HG03097 (cell line): Measurements from ENCODE around the gene MCEE.
A peak's percentile ranks its signal among the peaks of the same experiment; 100 is the strongest.
"Not testable (repeated sequence)": the region's sequence is repeated elsewhere in the genome, so short reads cannot be mapped to it uniquely, and the experiment has no call there.

Experiments
- ATAC-seq: cut with Tn5 transposase; IDR thresholded peaks from one replicate; pipeline ENCODE4 v1.9.1; 2021; ENCODE audit not compliant: unreplicated experiment, low FRiP score

MCEE gene

DNA sequence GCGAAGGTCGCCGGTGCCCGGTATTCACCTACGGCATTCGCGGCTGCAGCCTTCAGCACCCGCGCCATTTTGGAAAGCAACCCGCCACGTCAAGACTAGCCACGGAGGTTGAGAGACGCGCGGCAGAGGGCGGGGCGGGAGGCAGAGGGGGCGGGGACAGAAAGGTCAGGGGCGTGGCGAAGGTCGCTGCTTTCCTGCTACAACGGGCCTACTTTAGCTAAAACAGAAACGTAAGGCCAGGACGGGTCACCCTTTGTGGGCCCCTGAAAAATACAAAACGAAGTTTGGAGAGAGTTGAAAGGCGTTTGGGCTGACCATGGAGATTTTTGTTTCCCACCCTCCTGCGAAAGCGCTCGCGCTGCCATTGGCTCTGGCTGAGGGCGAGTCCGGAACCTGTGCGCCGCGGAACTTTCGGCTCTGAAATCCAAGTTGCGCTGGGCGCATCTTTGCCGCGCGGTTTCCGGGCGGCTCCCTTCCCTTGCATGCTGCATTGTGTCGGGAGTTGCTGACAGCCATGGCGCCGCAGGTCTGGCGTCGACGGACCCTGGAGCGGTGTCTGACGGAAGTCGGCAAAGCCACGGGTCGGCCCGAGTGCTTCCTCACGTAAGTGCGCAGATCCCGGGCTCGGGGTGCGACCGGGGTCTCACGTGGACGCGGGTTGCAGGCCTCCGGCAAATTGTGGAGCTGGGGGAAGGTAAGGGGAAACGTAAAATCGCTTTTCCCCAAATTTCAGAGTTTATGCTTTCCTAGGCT is at the start of gene MCEE, which contains the start of gene MPHOSPH10:
Gene MCEE, minus strand, starts transcription at position 78 of the 753 bp plus-strand sequence. Its CDS starts 10 bp downstream, at position 68.
Gene MPHOSPH10, plus strand, starts transcription at position 483 of the 753 bp plus-strand sequence. Its CDS starts 32 bp downstream, at position 515.
- peak; percentile 93 for ATAC-seq

GRCh38 chr2:71178836-71179235 is 48.8 kb upstream of the MCEE start:
- ATAC-seq = not testable (repeated sequence)

DNA sequence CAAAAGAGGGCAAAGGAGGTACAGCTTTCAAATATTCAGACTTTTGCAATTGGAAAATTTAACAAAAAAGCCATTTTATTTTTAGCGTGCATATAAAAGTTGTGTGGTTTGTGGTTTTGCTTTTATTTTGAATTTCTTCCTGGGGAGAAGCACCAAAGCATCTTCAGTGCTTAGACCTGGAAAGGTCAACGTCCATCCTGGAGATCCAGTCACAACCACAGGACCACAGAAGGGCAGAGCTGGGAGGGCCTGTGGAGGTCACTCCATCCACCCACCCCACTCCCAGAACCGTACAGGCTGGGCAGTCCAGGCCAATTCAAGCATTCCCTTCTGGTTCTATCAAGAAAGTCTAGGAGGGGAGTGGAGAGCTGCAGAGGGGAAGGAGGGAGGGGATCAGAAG is 44.2 kb upstream of the MCEE start:
- no peak for ATAC-seq

- ATAC-seq = no peak
Observed at GRCh38 chr2:71173096-71173495, 43.1 kb upstream of the MCEE start.

- ATAC-seq = no peak
Observed at GRCh38 chr2:71166812-71167211, 36.8 kb upstream of the MCEE start.

DNA sequence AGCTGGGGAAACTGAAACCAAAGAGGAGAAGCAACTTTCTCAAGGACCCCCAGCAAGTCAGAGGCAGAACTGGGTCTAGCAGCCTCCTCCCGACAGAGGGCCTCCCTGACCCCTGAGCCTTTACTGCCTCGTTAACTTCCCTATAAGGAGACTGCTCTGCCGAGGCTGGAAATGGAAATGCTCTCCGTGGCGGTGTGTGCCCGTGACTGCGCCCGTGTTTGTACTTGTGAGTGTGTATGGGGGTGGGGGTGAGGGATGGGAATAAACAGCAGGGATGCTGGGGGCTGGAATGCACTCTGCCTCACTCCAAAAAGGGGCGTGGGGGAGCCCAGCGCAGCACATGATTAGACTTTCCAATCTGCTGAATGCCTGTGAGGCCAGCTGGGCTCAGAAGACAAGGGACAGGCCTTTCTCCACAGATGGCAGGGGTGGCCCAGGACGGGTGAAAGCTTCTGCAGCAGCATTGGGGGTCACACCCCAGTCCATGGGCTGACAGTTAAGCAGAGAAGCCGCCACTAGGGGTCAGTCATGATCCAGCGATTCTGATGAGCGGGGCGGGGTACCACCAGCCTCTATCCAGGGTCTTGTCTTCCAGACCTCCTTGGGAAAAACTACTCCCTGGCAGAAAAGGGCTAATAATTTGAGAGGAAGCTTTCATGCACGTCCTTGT is 27.2 kb upstream of the MCEE start:
- ATAC-seq = no peak

GRCh38 chr2:71156573-71156972 is 26.5 kb upstream of the MCEE start:
- ATAC-seq = no peak

- no peak for ATAC-seq
Observed at GRCh38 chr2:71155846-71156245, 25.8 kb upstream of the MCEE start.

- no peak for ATAC-seq
Observed at GRCh38 chr2:71154798-71155197, 24.8 kb upstream of the MCEE start.

DNA sequence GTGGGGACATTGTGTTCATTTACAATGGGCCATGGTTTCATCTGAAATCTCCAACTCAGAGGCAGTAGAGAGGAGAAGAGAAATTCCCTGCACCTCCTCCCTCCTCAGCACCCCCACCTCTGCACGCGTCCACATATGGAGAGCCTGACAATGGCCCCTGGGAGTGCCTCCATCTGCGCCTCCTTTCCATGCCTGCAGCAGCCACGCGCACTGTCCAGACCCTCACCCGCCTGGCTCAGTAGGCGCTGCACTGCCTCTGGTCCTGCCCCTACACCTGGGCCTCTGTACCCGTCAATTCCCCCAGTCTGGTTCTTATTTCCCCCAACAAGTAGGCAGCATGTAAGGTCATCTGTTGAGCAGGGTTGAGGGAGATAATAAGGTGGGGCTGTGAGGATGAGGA is 24.2 kb upstream of the MCEE start:
- ATAC-seq = no peak

DNA sequence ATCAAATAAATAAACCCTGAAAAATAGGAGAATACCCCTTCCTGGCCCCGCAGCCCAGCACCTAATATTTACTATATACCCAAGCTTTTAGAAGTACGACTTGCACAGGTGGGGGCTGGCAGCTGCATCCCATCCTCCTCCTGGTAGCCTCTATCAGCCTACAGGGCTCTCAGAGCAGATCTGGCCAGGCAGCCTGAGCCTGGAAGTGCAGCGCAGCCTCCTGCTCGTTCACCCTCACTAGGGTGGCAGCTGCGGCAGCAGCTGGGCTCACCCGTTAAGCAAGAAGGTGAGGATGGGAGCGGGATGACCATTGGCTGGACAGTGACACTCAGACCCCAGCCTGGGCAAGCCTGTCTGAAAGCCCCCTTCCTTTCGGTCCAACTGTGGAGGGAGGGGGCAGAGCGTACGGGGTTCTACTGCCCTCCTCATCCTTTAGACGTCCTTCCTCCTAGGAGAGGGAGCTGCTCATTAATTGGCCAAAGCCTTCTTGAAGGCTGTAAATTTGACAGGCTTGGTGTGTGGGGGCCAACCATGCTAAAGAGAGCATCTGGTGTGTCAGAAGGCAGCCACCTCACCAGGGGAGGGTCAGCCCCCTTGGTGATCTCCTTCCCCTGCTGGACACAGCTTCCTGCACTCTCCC is 23.7 kb upstream of the MCEE start:
- ATAC-seq = no peak

GRCh38 chr2:71151620-71152019 is 21.6 kb upstream of the MCEE start:
- no peak for ATAC-seq

DNA sequence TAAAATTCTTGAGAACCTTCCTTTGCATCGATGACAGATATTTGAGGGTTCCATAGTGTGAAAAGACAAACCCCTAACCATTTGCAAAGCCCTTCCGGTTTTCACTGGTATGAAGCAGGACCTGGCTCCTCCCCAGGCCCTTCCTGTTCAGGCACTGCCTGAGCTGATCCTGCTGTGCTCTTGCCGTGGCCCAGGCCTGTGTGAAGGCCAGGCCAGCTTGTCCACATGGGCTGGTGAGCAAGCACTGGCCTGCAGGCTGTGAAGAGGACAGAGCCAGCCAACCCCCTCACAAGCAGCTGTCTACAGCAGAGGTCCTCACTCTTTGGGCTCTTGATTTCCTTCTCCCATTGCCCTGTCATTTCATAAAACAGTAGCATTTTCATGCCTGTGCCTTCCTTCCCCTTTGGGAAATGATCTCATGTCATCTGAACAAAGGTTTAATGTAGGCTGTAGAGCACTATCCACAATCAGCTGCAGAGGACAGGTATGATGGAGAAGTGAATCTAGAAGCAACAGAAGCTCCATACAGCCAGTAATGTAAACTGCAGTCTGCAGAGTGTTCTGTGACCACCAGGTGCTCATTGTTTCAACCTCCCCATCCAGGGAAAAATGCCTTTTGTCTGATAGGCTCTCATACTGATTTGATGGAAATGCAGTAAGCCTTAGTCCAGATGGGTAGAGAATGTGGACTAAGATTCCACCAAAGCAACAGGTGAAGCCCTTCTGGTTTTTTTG is 20.2 kb upstream of the MCEE start:
- ATAC-seq = no peak

DNA sequence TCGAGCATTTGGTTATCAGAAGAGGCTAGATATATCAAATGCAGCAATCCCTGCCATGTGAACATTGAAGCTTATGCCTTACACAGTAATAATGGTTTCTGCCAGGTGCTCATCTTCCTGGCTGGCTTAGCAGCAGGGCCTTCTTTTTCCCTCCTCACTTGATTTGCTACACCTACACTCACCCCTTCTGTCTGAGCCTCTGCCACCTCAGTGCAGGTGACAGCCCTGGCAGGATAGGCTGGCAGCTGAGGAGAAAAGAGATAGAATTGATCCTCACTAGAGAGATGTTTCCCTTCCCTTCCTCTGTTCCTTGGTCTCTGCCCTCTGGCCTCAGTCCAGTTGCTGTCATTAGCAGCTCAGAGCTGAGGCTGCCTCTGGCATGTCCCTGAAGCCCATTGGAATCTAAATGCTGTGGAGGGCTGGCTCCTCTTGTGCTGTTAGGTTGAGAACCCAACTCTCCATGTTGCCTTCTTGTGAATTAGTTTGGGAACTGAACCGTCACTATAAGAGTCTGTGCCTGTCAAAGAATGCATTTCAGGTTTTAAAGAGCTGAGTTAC is 18.6 kb upstream of the MCEE start:
- no peak for ATAC-seq

DNA sequence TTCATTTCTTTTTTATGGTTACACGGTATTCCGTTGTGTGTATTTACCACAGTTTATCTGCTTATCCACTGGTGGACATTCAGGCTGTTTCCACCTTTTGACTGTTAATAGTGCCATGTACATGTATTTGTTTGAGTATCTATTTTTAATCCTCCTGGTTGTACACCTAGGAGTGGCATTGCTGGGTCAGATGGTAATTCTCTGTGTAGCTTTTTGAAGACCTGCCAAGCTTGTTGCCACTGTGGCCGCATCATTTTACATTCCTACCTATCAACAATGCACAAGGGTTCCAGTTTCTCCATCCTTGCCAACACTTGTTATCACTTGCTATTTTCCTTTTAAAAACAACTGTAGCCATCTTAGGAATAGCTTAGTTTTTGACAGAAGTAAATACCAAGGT is 13.8 kb upstream of the MCEE start:
- ATAC-seq = no peak

DNA sequence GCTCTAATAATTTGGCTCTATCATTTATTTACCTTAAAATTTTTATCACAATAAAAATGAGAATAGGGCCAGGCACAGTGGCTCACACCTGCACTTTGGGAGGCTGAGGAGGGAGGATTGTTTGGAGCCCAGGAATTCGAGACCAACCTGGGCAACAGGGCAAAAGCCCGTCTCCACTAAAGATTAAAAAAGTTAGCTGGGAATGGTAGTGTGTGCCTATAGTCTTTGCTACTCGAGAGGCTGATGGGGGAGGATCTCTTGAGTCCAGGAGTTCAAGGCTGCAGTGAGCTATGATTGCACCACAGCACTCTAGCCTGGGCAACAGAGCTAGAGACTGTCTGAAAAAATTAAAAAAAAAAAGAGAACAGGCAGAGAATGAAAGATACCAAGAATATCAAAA is 6.1 kb upstream of the MCEE start:
- no peak for ATAC-seq

GRCh38 chr2:71133603-71134002 is 3.6 kb upstream of the MCEE start:
- ATAC-seq = no peak

GRCh38 chr2:71131387-71132166 is 1.5 kb upstream of the MCEE start:
- not testable (repeated sequence) for ATAC-seq

DNA sequence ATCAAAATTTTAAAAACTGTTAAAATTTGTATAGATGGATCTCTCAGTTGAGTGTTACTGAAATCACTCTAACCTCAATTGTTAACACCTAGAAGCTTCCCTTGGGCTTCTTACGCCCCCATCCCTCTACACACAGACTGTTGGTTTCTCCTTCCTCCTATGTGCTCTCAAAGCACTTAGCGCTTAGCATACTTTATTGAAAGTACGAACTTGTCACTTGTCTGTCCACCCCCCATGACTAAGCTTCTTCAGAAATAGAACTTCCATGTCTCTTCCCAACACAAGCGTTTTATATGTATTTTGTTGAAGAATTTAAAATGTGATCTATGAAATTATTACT is 846 bp upstream of the MCEE start:
- ATAC-seq = no peak

DNA sequence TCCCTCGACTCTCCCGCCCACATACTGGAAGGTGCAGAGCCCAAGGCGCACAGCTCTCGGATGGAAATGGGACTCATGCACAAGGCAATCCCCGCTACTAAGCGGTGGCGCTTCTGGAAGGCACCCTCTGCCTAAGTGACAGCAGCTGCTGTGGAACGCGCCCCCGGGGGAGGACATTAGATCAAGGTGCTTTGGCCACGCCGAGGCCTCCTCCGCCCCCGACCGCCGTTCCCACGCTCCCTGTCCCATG is 202 bp downstream of the MCEE start:
- peak; percentile 50 for ATAC-seq
